IMR-90 (cell line): ENCODE results near the gene CFAP45. TPM values are rescaled to one million over a fixed set of nuclear protein-coding genes. Genes with fewer than 3 reads are reported as not detected.

Experiments used
- ATAC-seq: fragments of 200-7000 bp; cut with Tn5 transposase; 2 replicates; pipeline ENCODE4 v1.9.1; 2020; ENCODE audit warnings: low read depth, mild to moderate bottlenecking, moderate library complexity
- BruUV-seq: library from RNA; stranded (reverse); fragments of 400-500 nt; replicated peaks from 2 replicates; lab custom pipeline; 2021; lab: Mats Ljungman, UMichigan
- CTCF ChIA-PET: fragments of 300-600 bp; formaldehyde crosslinking; extraction: SDS; loops from one replicate; lab custom pipeline; 2021; ENCODE audit warnings: antibody characterized with exemption; lab: Yijun Ruan, JAX
- POLR2A ChIA-PET: fragments of 300-600 bp; sonication (Branson Sonifier 250); formaldehyde crosslinking; loops from one replicate; lab custom pipeline; 2022; ENCODE audit warnings: antibody characterized with exemption; ENCODE audit not compliant: unreplicated experiment; lab: Charles Lee
- DNase-seq: peaks from one replicate; pipeline ENCODE4 v3.0.0; 2013
- H2AFZ ChIP-seq: replicated peaks from 2 replicates; pipeline ENCODE3; 2013; ENCODE audit warnings: low read length, mild to moderate bottlenecking; ENCODE audit not compliant: poor library complexity
- H2AK5ac ChIP-seq: 2 replicates; pipeline ENCODE4 v1.6.1; 2013; ENCODE audit warnings: low read depth, low read length, inconsistent platforms
- H2AK9ac ChIP-seq: replicated peaks from 2 replicates; pipeline ENCODE3; 2013; ENCODE audit warnings: mild to moderate bottlenecking, low read depth, low read length, moderate library complexity; ENCODE audit not compliant: poor library complexity
- H2BK120ac ChIP-seq: 2 replicates; pipeline ENCODE4 v1.6.1; 2013; ENCODE audit warnings: low read depth, low read length, inconsistent platforms
- H2BK15ac ChIP-seq: 3 replicates; pipeline ENCODE4 v1.6.1; 2013; ENCODE audit warnings: low read depth, low read length, inconsistent platforms
- H2BK20ac ChIP-seq: 2 replicates; pipeline ENCODE4 v1.6.1; 2013; ENCODE audit warnings: low read depth, mild to moderate bottlenecking, inconsistent platforms, low read length, moderate library complexity
- H2BK5ac ChIP-seq: 2 replicates; pipeline ENCODE4 v1.6.1; 2013; ENCODE audit warnings: mild to moderate bottlenecking, low read depth, low read length, inconsistent platforms; ENCODE audit not compliant: poor library complexity, severe bottlenecking
- H3K14ac ChIP-seq: replicated peaks from 2 replicates; pipeline ENCODE4 v1.6.1; 2013; ENCODE audit warnings: low read depth, low read length, inconsistent platforms
- H3K18ac ChIP-seq: 2 replicates; pipeline ENCODE4 v1.6.1; 2013; ENCODE audit warnings: low read depth, low read length, control low read depth
- H3K23ac ChIP-seq: 2 replicates; pipeline ENCODE4 v1.6.1; 2013; ENCODE audit warnings: low read depth, low read length, inconsistent platforms
- H3K27ac ChIP-seq: 2 replicates; pipeline ENCODE4 v1.5.1; 2013; ENCODE audit warnings: mild to moderate bottlenecking, control low read depth, low read length; ENCODE audit not compliant: insufficient read depth
- H3K27me3 ChIP-seq: 2 replicates; pipeline ENCODE4 v1.6.1; 2013; ENCODE audit warnings: low read length; ENCODE audit not compliant: control insufficient read depth, insufficient read depth
- H3K36me3 ChIP-seq: 2 replicates; pipeline ENCODE4 v1.6.1; 2013; ENCODE audit warnings: low read length, mixed read lengths; ENCODE audit not compliant: control insufficient read depth, insufficient read depth
- H3K4ac ChIP-seq: 2 replicates; pipeline ENCODE4 v1.6.1; 2013; ENCODE audit warnings: low read depth, low read length, inconsistent platforms
- H3K4me1 ChIP-seq: 2 replicates; pipeline ENCODE4 v1.6.1; 2013; ENCODE audit warnings: low read length, mixed read lengths; ENCODE audit not compliant: control insufficient read depth, insufficient read depth
- H3K4me2 ChIP-seq: 2 replicates; pipeline ENCODE4 v1.6.1; 2013; ENCODE audit warnings: low read depth, mild to moderate bottlenecking, control low read depth, low read length, moderate library complexity
- H3K4me3 ChIP-seq: 2 replicates; pipeline ENCODE4 v1.5.1; 2013; ENCODE audit warnings: low read depth, mild to moderate bottlenecking, control low read depth, low read length, moderate library complexity; ENCODE audit not compliant: insufficient read depth
- H3K56ac ChIP-seq: 2 replicates; pipeline ENCODE4 v1.6.1; 2013; ENCODE audit warnings: low read length, inconsistent platforms; ENCODE audit not compliant: insufficient read depth; ENCODE audit errors: extremely low read depth
- H3K79me1 ChIP-seq, 2 experiments: 2 replicates each; pipeline ENCODE4 v1.6.1; 2013; ENCODE audit warnings: low read length in 2 of 2, inconsistent platforms in 1 of 2, low read depth in 1 of 2
- H3K9ac ChIP-seq: 2 replicates; pipeline ENCODE4 v1.6.1; 2013; ENCODE audit warnings: low read depth, low read length, control low read depth
- H3K9me1 ChIP-seq: 2 replicates; pipeline ENCODE4 v1.6.1; 2013; ENCODE audit warnings: low read length, inconsistent platforms; ENCODE audit not compliant: insufficient read depth
- H3K9me3 ChIP-seq: 2 replicates; pipeline ENCODE4 v1.6.1; 2013; ENCODE audit warnings: low read length; ENCODE audit not compliant: control insufficient read depth, insufficient read depth
- H4K20me1 ChIP-seq: 2 replicates; pipeline ENCODE4 v1.6.1; 2013; ENCODE audit warnings: low read length, inconsistent platforms; ENCODE audit not compliant: insufficient read depth
- H4K5ac ChIP-seq: 2 replicates; pipeline ENCODE4 v1.6.1; 2013; ENCODE audit warnings: mild to moderate bottlenecking, low read depth, low read length, control low read depth
- H4K8ac ChIP-seq, 2 experiments: 2 replicates each; pipeline ENCODE4 v1.6.1; 2013; ENCODE audit warnings: low read depth in 2 of 2, low read length in 2 of 2, control low read depth in 1 of 2, inconsistent platforms in 1 of 2
- H4K91ac ChIP-seq: 2 replicates; pipeline ENCODE4 v1.6.1; 2013; ENCODE audit warnings: low read depth, low read length, inconsistent platforms; ENCODE audit not compliant: insufficient read depth
- BHLHE40 ChIP-seq: fragments of 150-350 bp; IDR thresholded peaks from 2 replicates; pipeline ENCODE4 v1.6.1; 2016; ENCODE audit warnings: mild to moderate bottlenecking, low read depth, low read length
- CEBPB ChIP-seq: IDR thresholded peaks from 2 replicates; pipeline ENCODE4 v1.6.1; 2012; ENCODE audit warnings: low read depth, low read length, improper control_type of control experiment
- CHD1 ChIP-seq: IDR thresholded peaks from 2 replicates; pipeline ENCODE4 v1.6.1; 2012; ENCODE audit warnings: low read depth, low read length, improper control_type of control experiment
- CTCF ChIP-seq: conservative IDR thresholded peaks from 2 replicates; pipeline ENCODE4 v1.5.1; 2012; ENCODE audit warnings: mild to moderate bottlenecking, low read depth, low read length, improper control_type of control experiment
- ELK1 ChIP-seq: fragments of 150-350 bp; IDR thresholded peaks from 2 replicates; pipeline ENCODE4 v1.6.1; 2016; ENCODE audit warnings: low read depth, mild to moderate bottlenecking, low read length, moderate library complexity, borderline replicate concordance
- FOS ChIP-seq: fragments of 150-350 bp; IDR thresholded peaks from 2 replicates; pipeline ENCODE4 v1.6.1; 2016; ENCODE audit warnings: low read depth, low read length
- MAFK ChIP-seq: IDR thresholded peaks from 2 replicates; pipeline ENCODE4 v1.6.1; 2012; ENCODE audit warnings: low read depth, low read length, improper control_type of control experiment
- MAZ ChIP-seq: IDR thresholded peaks from 2 replicates; pipeline ENCODE4 v1.6.1; 2012; ENCODE audit warnings: low read depth, mild to moderate bottlenecking, low read length, improper control_type of control experiment, moderate library complexity, borderline replicate concordance
- MXI1 ChIP-seq: IDR thresholded peaks from 2 replicates; pipeline ENCODE4 v1.6.1; 2012; ENCODE audit warnings: low read depth, mild to moderate bottlenecking, low read length, moderate library complexity, borderline replicate concordance
- NFE2L2 ChIP-seq: fragments of 150-350 bp; IDR thresholded peaks from 2 replicates; pipeline ENCODE4 v1.6.1; 2016; ENCODE audit warnings: low read depth, mild to moderate bottlenecking, low read length
- POLR2A ChIP-seq: IDR thresholded peaks from 2 replicates; pipeline ENCODE4 v1.6.1; 2012; ENCODE audit warnings: mild to moderate bottlenecking, low read depth, low read length
- RAD21 ChIP-seq: IDR thresholded peaks from 2 replicates; pipeline ENCODE4 v1.6.1; 2012; ENCODE audit warnings: low read length, improper control_type of control experiment
- RCOR1 ChIP-seq: IDR thresholded peaks from 2 replicates; pipeline ENCODE4 v1.6.1; 2012; ENCODE audit warnings: mild to moderate bottlenecking, low read length, improper control_type of control experiment; ENCODE audit not compliant: insufficient replicate concordance
- RFX5 ChIP-seq: IDR thresholded peaks from 2 replicates; pipeline ENCODE4 v1.8.0; 2012; ENCODE audit warnings: low read depth, mild to moderate bottlenecking, low read length, moderate library complexity
- SMC3 ChIP-seq: fragments of 150-350 bp; IDR thresholded peaks from 2 replicates; pipeline ENCODE4 v1.6.1; 2016; ENCODE audit warnings: low read depth, mild to moderate bottlenecking, antibody characterized with exemption, low read length, moderate library complexity
- USF2 ChIP-seq: fragments of 150-350 bp; IDR thresholded peaks from 2 replicates; pipeline ENCODE4 v1.6.1; 2017; ENCODE audit warnings: mild to moderate bottlenecking, antibody characterized with exemption, low read length, low read depth
- WGBS, 2 experiments: methylation state at CpG; one replicate each; pipeline versions ENCODE4 v1.1.5 to v1.1.7; 2013; ENCODE audit warnings: missing lambda C conversion rate in 2 of 2; ENCODE audit not compliant: insufficient read length in 1 of 2; ENCODE audit errors: extremely low coverage in 2 of 2; 5-methylcytosine and 5-hydroxymethylcytosine counted together
- dilution Hi-C: fragments of 300-500 bp; cut with HindIII; formaldehyde crosslinking; loops from one replicate; pipeline ENCODE4 v1.14.3; 2018; ENCODE audit warnings: low sequenced_read_pairs; ENCODE audit not compliant: unreplicated experiment
- in situ Hi-C: fragments of 300-500 bp; cut with MboI; formaldehyde crosslinking; loops from 3 replicates; pipeline ENCODE4 v1.14.3; 2019; ENCODE audit warnings: low sequenced_read_pairs, inconsistent platforms, mixed read lengths
- intact Hi-C: fragments of 100-400 bp; cut with micrococcal nuclease; formaldehyde crosslinking; loops from 2 replicates; pipeline ENCODE4 v1.10.0; 2022
- polyA plus RNA-seq, 3 experiments: library from polyadenylated mRNA; depleted of rRNA; stranded (reverse); fragments of >200 nt; gene quantifications; 2 replicates each; pipeline ENCODE4 v1.2.3, GENCODE V29; 2012; ENCODE audit warnings: low replicate concordance in 1 of 3
- total RNA-seq: library from RNA; depleted of rRNA; stranded (reverse); fragments of >200 nt; gene quantifications from 2 replicates; pipeline ENCODE4 v1.2.3, GENCODE V29; 2012

Gene CFAP45
- total and polyA plus RNA-seq, 2 of the 4 experiments (the other 2 are of a cell fraction): 0.51 to 0.72 TPM

GRCh38 chr1:159827102-159827490, 72.9 kb downstream of the CFAP45 start:
- Histone ChIP-seq H2BK15ac (no peak overlapping the region), H3K4me1 (peaks cover 2% of the 10 kb centered on the region), H3K79me1 (no peaks in the 10 kb centered on the region), H4K8ac (no peak overlapping the region), H3K23ac (no peak overlapping the region), H2AK5ac (no peak overlapping the region), H2BK20ac (no peak overlapping the region), H2AK9ac (no peak overlapping the region), H4K5ac (no peak overlapping the region), H3K27ac (no peak overlapping the region), H2BK5ac (no peak overlapping the region), H3K9me1 (0 out of 2 replicates have a peak, but pooled peaks cover 3% of the 10 kb centered on the region), H3K4ac (no peak overlapping the region), H3K27me3 (peaks cover 16% of the 10 kb centered on the region), H2BK120ac (no peak overlapping the region), H3K4me3 (no peak overlapping the region), H3K18ac (no peak overlapping the region), H3K56ac (no peak overlapping the region), H3K14ac (no peak overlapping the region), H4K91ac (no peak overlapping the region), H3K36me3 (no peaks in the 10 kb centered on the region), H2AFZ (no peak overlapping the region), H3K4me2 (no peak overlapping the region), H3K9me3 (no peaks in the 10 kb centered on the region), H4K20me1 (no peaks in the 10 kb centered on the region), H3K9ac (no peak overlapping the region)
- ATAC-seq (no peak), DNase-seq (no peak)
- intact Hi-C loops (no loop called here), in situ Hi-C loops (no loop called here), dilution Hi-C loops (no loop called here)
- CTCF ChIA-PET: interaction anchor here (0.9 kb wide), 1 partner anchor 259 kb away, joined by 6 read pairs; no protein-coding TSS in a partner anchor
- POLR2A ChIA-PET: no interaction called here
- no TSS peak for BruUV-seq
- TF ChIP-seq MXI1 (no peak), SMC3 (no peak), RFX5 (no peak), MAFK (no peak), CTCF (no peak), ELK1 (no peak), RAD21 (no peak), BHLHE40 (no peak), CEBPB (no peak), FOS (no peak), NFE2L2 (no peak), USF2 (no peak), RCOR1 (no peak), CHD1 (no peak), MAZ (no peak), POLR2A (no peak)
- 80% methylated on average over 2 of the region's 6 CpGs; no CpG with 5 or more reads in 1 of the 2 experiments for WGBS, 2 experiments
